WTC11 (cell line): ENCODE data around the gene ALOX15B. TPM values are rescaled to one million over a fixed set of nuclear protein-coding genes. Genes with fewer than 3 reads are reported as not detected.

ENCODE experiments used
- ATAC-seq: fragments of 200-7000 bp; cut with Tn5 transposase; 2 replicates; pipeline ENCODE4 v1.10.0; 2021; ENCODE audit warnings: mild to moderate bottlenecking, moderate library complexity
- CTCF ChIA-PET: fragments of 300-600 bp; sonication (Branson Sonifier 250); formaldehyde crosslinking; loops from one replicate; lab custom pipeline; 2021; ENCODE audit warnings: antibody characterized with exemption; lab: Charles Lee
- POLR2A ChIA-PET: fragments of 350-600 bp; sonication (Branson Sonifier 250); formaldehyde crosslinking; loops from one replicate; lab custom pipeline; 2021; ENCODE audit warnings: antibody characterized with exemption; lab: Charles Lee
- DNase-seq: peaks from one replicate; pipeline ENCODE4 v3.0.0; 2021; ENCODE audit warnings: low spot score
- H3K27ac Mint-ChIP-seq: 2 replicates; pipeline ENCODE4 v1.8.0; 2021; ENCODE audit warnings: mixed read lengths
- H3K27me3 Mint-ChIP-seq: 2 replicates; pipeline ENCODE4 v1.8.0; 2021; ENCODE audit warnings: low read depth, mild to moderate bottlenecking, moderate library complexity, mixed read lengths
- H3K36me3 Mint-ChIP-seq: 2 replicates; pipeline ENCODE4 v1.8.0; 2021; ENCODE audit warnings: mixed read lengths
- H3K4me1 Mint-ChIP-seq: 2 replicates; pipeline ENCODE4 v1.8.0; 2022; ENCODE audit warnings: mixed read lengths
- H3K4me3 Mint-ChIP-seq: 2 replicates; pipeline ENCODE4 v1.8.0; 2021; ENCODE audit warnings: mild to moderate bottlenecking, moderate library complexity, mixed read lengths
- H3K9me3 Mint-ChIP-seq: 2 replicates; pipeline ENCODE4 v1.8.0; 2021; ENCODE audit warnings: mixed read lengths
- ATF1 ChIP-seq: sonication (generic); formaldehyde crosslinking; IDR thresholded peaks from 2 replicates; pipeline ENCODE4 v1.8.1; 2023; ENCODE audit warnings: mild to moderate bottlenecking, moderate library complexity, missing genetic modification reagents
- CREB1 ChIP-seq: sonication (generic); formaldehyde crosslinking; IDR thresholded peaks from 2 replicates; pipeline ENCODE4 v1.8.0; 2023; ENCODE audit warnings: mild to moderate bottlenecking, missing genetic modification reagents
- ESRRA ChIP-seq: sonication (generic); formaldehyde crosslinking; IDR thresholded peaks from 2 replicates; pipeline ENCODE4 v1.8.1; 2022; ENCODE audit warnings: mild to moderate bottlenecking, missing genetic modification reagents, borderline replicate concordance
- HMGA2 ChIP-seq: fragments of 250-450 bp; sonication (Bioruptor Pico); IDR thresholded peaks from 2 replicates; pipeline ENCODE4 v1.4.0; 2021; ENCODE audit warnings: mild to moderate bottlenecking, moderate library complexity
- JAZF1 ChIP-seq: fragments of 250-450 bp; sonication (Bioruptor Pico); IDR thresholded peaks from 2 replicates; pipeline ENCODE4 v1.9.0; 2021; ENCODE audit warnings: moderate library complexity, mild to moderate bottlenecking, inconsistent platforms
- MAX ChIP-seq: sonication (generic); formaldehyde crosslinking; IDR thresholded peaks from 2 replicates; pipeline ENCODE4 v1.8.0; 2022; ENCODE audit warnings: mild to moderate bottlenecking, missing genetic modification reagents
- PRDM15 ChIP-seq: sonication (generic); formaldehyde crosslinking; IDR thresholded peaks from 2 replicates; pipeline ENCODE4 v1.8.0; 2022; ENCODE audit warnings: missing genetic modification reagents
- PREB ChIP-seq: sonication (generic); formaldehyde crosslinking; IDR thresholded peaks from 2 replicates; pipeline ENCODE4 v1.8.1; 2022; ENCODE audit warnings: mild to moderate bottlenecking, missing genetic modification reagents, moderate library complexity, borderline replicate concordance
- RELA ChIP-seq: sonication (generic); formaldehyde crosslinking; IDR thresholded peaks from 2 replicates; pipeline ENCODE4 v1.8.1; 2022; ENCODE audit warnings: missing genetic modification reagents, mild to moderate bottlenecking, borderline replicate concordance
- SMAD3 ChIP-seq: sonication (generic); formaldehyde crosslinking; IDR thresholded peaks from 2 replicates; pipeline ENCODE4 v1.8.0; 2022; ENCODE audit warnings: missing genetic modification reagents, mild to moderate bottlenecking, borderline replicate concordance
- TCF7 ChIP-seq: sonication (generic); formaldehyde crosslinking; IDR thresholded peaks from 2 replicates; pipeline ENCODE4 v1.8.0; 2022; ENCODE audit warnings: mild to moderate bottlenecking, low read depth, missing genetic modification reagents, moderate library complexity
- USF2 ChIP-seq: sonication (generic); formaldehyde crosslinking; IDR thresholded peaks from 2 replicates; pipeline ENCODE4 v1.8.1; 2023; ENCODE audit warnings: mild to moderate bottlenecking, missing genetic modification reagents, moderate library complexity
- ZMAT4 ChIP-seq: fragments of 250-450 bp; sonication (Bioruptor Pico); IDR thresholded peaks from 2 replicates; pipeline ENCODE4 v1.9.0; 2021; ENCODE audit warnings: mild to moderate bottlenecking
- ZNF219 ChIP-seq: sonication (generic); formaldehyde crosslinking; IDR thresholded peaks from 2 replicates; pipeline ENCODE4 v1.8.0; 2023; ENCODE audit warnings: missing genetic modification reagents, mild to moderate bottlenecking, borderline replicate concordance
- ZNF512 ChIP-seq: sonication (generic); formaldehyde crosslinking; IDR thresholded peaks from 2 replicates; pipeline ENCODE4 v1.8.1; 2022; ENCODE audit warnings: missing genetic modification reagents, borderline replicate concordance
- total RNA-seq: library from RNA; stranded (reverse); gene quantifications from 3 replicates; pipeline ENCODE4 v1.2.3, GENCODE V29; 2021

Gene ALOX15B
- total RNA-seq, 1 experiment from 2014 or later = 0.22 TPM

GRCh38 chr17:8067806-8068205, 28.9 kb downstream of the ALOX15B start:
- H3K27me3 Mint-ChIP-seq = peaks cover 63% of the 10 kb centered on the region
- POLR2A ChIA-PET = no interaction called here
- no peak overlapping the region for H3K27ac Mint-ChIP-seq
- DNase-seq (no peak), ATAC-seq (no peak)
- H3K36me3 Mint-ChIP-seq = no peaks in the 10 kb centered on the region
- H3K4me1 Mint-ChIP-seq = peaks cover 34% of the 10 kb centered on the region
- no peak for TF ChIP-seq TCF7 (CRISPR knock-in tag)
- no peak for TF ChIP-seq MAX (CRISPR knock-in tag)
- no peak for TF ChIP-seq ZNF219 (CRISPR knock-in tag)
- no peak for TF ChIP-seq JAZF1
- TF ChIP-seq CREB1 (CRISPR knock-in tag) = no peak
- TF ChIP-seq ATF1 (CRISPR knock-in tag) = no peak
- no peak for TF ChIP-seq ESRRA (CRISPR knock-in tag)
- no peak for TF ChIP-seq ZNF512 (CRISPR knock-in tag)
- TF ChIP-seq RELA = no peak
- TF ChIP-seq HMGA2 (CRISPR knock-in tag) = no peak
- TF ChIP-seq USF2 = no peak
- TF ChIP-seq SMAD3 (CRISPR knock-in tag) = no peak
- no peak for TF ChIP-seq PREB (CRISPR knock-in tag)
- no peak for TF ChIP-seq ZMAT4 (CRISPR knock-in tag)
- CTCF ChIA-PET = no interaction called here
- H3K4me3 Mint-ChIP-seq = no peak overlapping the region
- H3K9me3 Mint-ChIP-seq = no peaks in the 10 kb centered on the region

- ChIA-PET CTCF (interaction anchor here (0.8 to 13.0 kb wide), 10 partner anchors 8 to 307 kb away, joined by 3 to 380 read pairs (median 4); partner anchors contain the start of gene ALOXE3), POLR2A (interaction anchor here (0.5 kb wide), 1 partner anchor 19 kb away, joined by 4 read pairs; no protein-coding TSS in a partner anchor)
- Mint-ChIP-seq H3K27me3 (peaks cover 65% of the 10 kb centered on the region), H3K9me3 (no peaks in the 10 kb centered on the region), H3K36me3 (no peaks in the 10 kb centered on the region), H3K27ac (no peak overlapping the region), H3K4me1 (peaks cover 31% of the 10 kb centered on the region), H3K4me3 (no peak overlapping the region)
- no peak for ATAC-seq
- TF ChIP-seq PRDM15 = no peak
- no peak for DNase-seq
Observed at GRCh38 chr17:8068736-8069586, 30.1 kb downstream of the ALOX15B start.
